A549 (cell line): Measurements from ENCODE around the gene AXIN2. TPM values are rescaled to one million over a fixed set of nuclear protein-coding genes. Genes with fewer than 3 reads are reported as not detected.

Source experiments
- ATAC-seq, 2 experiments: fragments of 200-7000 bp in 1 of 2; fragments of >200 bp in 1 of 2; cut with Nextera tagmentation in 1 of 2; cut with Tn5 transposase in 1 of 2; 3 replicates each; pipeline versions ENCODE4 v1.8.0 to v1.9.1; 2018 to 2020; ENCODE audit warnings: mild to moderate bottlenecking in 1 of 2, moderate library complexity in 1 of 2
- CTCF ChIA-PET: fragments of 300-600 bp; sonication (Branson Sonifier 250); formaldehyde crosslinking; extraction: SDS; loops from one replicate; lab custom pipeline; 2021; ENCODE audit warnings: antibody characterized with exemption, inconsistent platforms; lab: Yijun Ruan, JAX
- POLR2A ChIA-PET: fragments of 350-600 bp; formaldehyde crosslinking; extraction: SDS; loops from one replicate; lab custom pipeline; 2021; ENCODE audit warnings: antibody characterized with exemption, inconsistent platforms; lab: Yijun Ruan, JAX
- DNase-seq, 2 experiments: peaks; one replicate each; pipeline versions ENCODE4 v3.0.0 to v3.0.0-alpha.2; 2011 to 2016; ENCODE audit warnings: low read depth in 1 of 2, low spot score in 1 of 2
- FAIRE-seq: peaks from 2 replicates; lab custom pipeline; 2011; peaks lifted over from hg19 to GRCh38; lab: Jason Lieb, UNC
- H3K27ac ChIP-seq, 2 experiments: fragments of >200 bp; sonication (Bioruptor Twin); formaldehyde crosslinking; 3 replicates each; pipeline ENCODE4 v1.5.1; 2016 to 2017
- H3K4me1 ChIP-seq: fragments of >200 bp; sonication (Bioruptor Twin); formaldehyde crosslinking; 3 replicates; pipeline ENCODE4 v1.6.1; 2016
- H3K4me2 ChIP-seq: fragments of >200 bp; sonication (Bioruptor Twin); formaldehyde crosslinking; 3 replicates; pipeline ENCODE4 v1.6.1; 2016
- H3K4me3 ChIP-seq: fragments of >200 bp; sonication (Bioruptor Twin); formaldehyde crosslinking; 3 replicates; pipeline ENCODE4 v1.5.1; 2016
- H3K9me3 ChIP-seq: fragments of >200 bp; sonication (Bioruptor Twin); formaldehyde crosslinking; 3 replicates; pipeline ENCODE4 v1.6.1; 2016
- CBX8 ChIP-seq: fragments of 200-600 bp; sonication (generic); IDR thresholded peaks from 2 replicates; pipeline ENCODE4 v1.6.1; 2016
- CHD4 ChIP-seq: fragments of 200-600 bp; sonication (generic); IDR thresholded peaks from 2 replicates; pipeline ENCODE4 v1.6.1; 2016; ENCODE audit warnings: antibody characterized with exemption, mild to moderate bottlenecking, borderline replicate concordance
- EHF ChIP-seq: fragments of 250-450 bp; sonication (Bioruptor Pico); IDR thresholded peaks from 2 replicates; pipeline ENCODE4 v1.5.0; 2020; ENCODE audit warnings: mild to moderate bottlenecking
- EP300 ChIP-seq, 2 experiments: fragments of >200 bp; sonication (Bioruptor Twin); formaldehyde crosslinking; IDR thresholded peaks; 2 replicates in 1 of 2; 3 replicates in 1 of 2; pipeline ENCODE4 v1.6.1; 2016 to 2017
- FOXS1 ChIP-seq: fragments of 250-450 bp; sonication (Bioruptor Pico); IDR thresholded peaks from 2 replicates; pipeline ENCODE4 v1.5.0; 2020; ENCODE audit warnings: mild to moderate bottlenecking, moderate library complexity
- HDAC2 ChIP-seq: fragments of 200-600 bp; sonication (generic); IDR thresholded peaks from 2 replicates; pipeline ENCODE4 v1.6.1; 2016
- HOXA7 ChIP-seq: fragments of 250-450 bp; sonication (Bioruptor Pico); IDR thresholded peaks from 2 replicates; pipeline ENCODE4 v1.5.0; 2020; ENCODE audit warnings: mild to moderate bottlenecking, moderate library complexity
- HOXB5 ChIP-seq: fragments of 250-450 bp; sonication (Bioruptor Pico); IDR thresholded peaks from 2 replicates; pipeline ENCODE4 v1.5.0; 2020; ENCODE audit warnings: mild to moderate bottlenecking, moderate library complexity
- JUN ChIP-seq, 2 experiments: fragments of >200 bp; sonication (Bioruptor Twin); formaldehyde crosslinking; IDR thresholded peaks; 2 replicates in 1 of 2; 3 replicates in 1 of 2; pipeline ENCODE4 v1.6.1; 2016 to 2017
- MAFK ChIP-seq: fragments of 450-650 bp; IDR thresholded peaks from 2 replicates; pipeline ENCODE4 v1.6.1; 2014; ENCODE audit not compliant: partially characterized antibody
- NR3C1 ChIP-seq: fragments of >200 bp; sonication (Bioruptor Twin); formaldehyde crosslinking; IDR thresholded peaks from 3 replicates; pipeline ENCODE4 v1.6.1; 2017
- PBX3 ChIP-seq: IDR thresholded peaks from 2 replicates; pipeline ENCODE4 v1.6.1; 2012
- POLR2AphosphoS2 ChIP-seq: conservative IDR thresholded peaks from 2 replicates; pipeline ENCODE4 v1.6.1; 2012; ENCODE audit warnings: low read length, improper control_type of control experiment, inconsistent platforms
- RAD21 ChIP-seq, 2 experiments: fragments of >200 bp in 1 of 2; sonication (Bioruptor Twin) in 1 of 2; formaldehyde crosslinking in 1 of 2; IDR thresholded peaks in 1 of 2; conservative IDR thresholded peaks in 1 of 2; 2 replicates in 1 of 2; 3 replicates in 1 of 2; pipeline ENCODE4 v1.6.1; 2012 to 2018; ENCODE audit warnings: inconsistent platforms in 1 of 2
- RARB ChIP-seq: fragments of 250-450 bp; sonication (Bioruptor Pico); IDR thresholded peaks from 2 replicates; pipeline ENCODE4 v1.8.0; 2021; ENCODE audit warnings: mild to moderate bottlenecking, moderate library complexity
- REST ChIP-seq: fragments of 200-600 bp; sonication (generic); IDR thresholded peaks from 2 replicates; pipeline ENCODE4 v1.6.1; 2016; ENCODE audit warnings: antibody characterized with exemption, mild to moderate bottlenecking, moderate library complexity
- TFCP2L1 ChIP-seq: fragments of 250-450 bp; sonication (Bioruptor Pico); IDR thresholded peaks from 2 replicates; pipeline ENCODE4 v1.5.0; 2021; ENCODE audit warnings: mild to moderate bottlenecking
- TP53 ChIP-seq: fragments of 250-450 bp; sonication (Bioruptor Pico); IDR thresholded peaks from 2 replicates; pipeline ENCODE4 v1.5.0; 2021; ENCODE audit warnings: mild to moderate bottlenecking, moderate library complexity
- ZSCAN20 ChIP-seq: fragments of 250-450 bp; sonication (Bioruptor Pico); IDR thresholded peaks from 2 replicates; pipeline ENCODE4 v1.8.0; 2022; ENCODE audit warnings: mild to moderate bottlenecking, moderate library complexity
- WGBS: methylation state at CpG from one replicate; pipeline ENCODE4 v1.1.6; 2017; ENCODE audit errors: missing lambda C conversion rate; 5-methylcytosine and 5-hydroxymethylcytosine counted together
- polyA plus RNA-seq, 4 experiments: library from polyadenylated mRNA; depleted of rRNA in 3 of 4; stranded (reverse); fragments of >200 nt; fragmentation: RNase III in 1 of 4; extraction: RNeasy Plus Mini Kit Qiagen cat#74134 plus additional on column Dnase treatment in 1 of 4; gene quantifications; 2 replicates in 3 of 4; 3 replicates in 1 of 4; pipeline ENCODE4 v1.2.3, GENCODE V29; 2011 to 2017
- TF ChIP-seq, protein P1 (sequence below): fragments of >200 bp; sonication (Bioruptor Twin); formaldehyde crosslinking; IDR thresholded peaks from 2 replicates; pipeline ENCODE4 v1.6.1; 2016
- TF ChIP-seq, protein P2 (sequence below): fragments of 250-450 bp; sonication (Bioruptor Pico); IDR thresholded peaks from 2 replicates; pipeline ENCODE4 v1.5.0; 2020; ENCODE audit warnings: low read depth, mild to moderate bottlenecking, moderate library complexity

The AXIN2 gene
- polyA plus RNA-seq, 2 of the 4 experiments (the other 2 are of a cell fraction): 4.0 to 4.9 TPM

- Histone ChIP-seq H3K4me1 (no peaks in the 10 kb centered on the region), H3K4me3 (no peak overlapping the region), H3K9me3 (0 out of 3 replicates have a peak, but pooled peaks cover 4% of the 10 kb centered on the region), H3K4me2 (no peak overlapping the region), H3K27ac (no peak overlapping the region)
- TF ChIP-seq EHF (CRISPR knock-in tag): no peak
- no peak for TF ChIP-seq NR3C1
- TF ChIP-seq ZSCAN20 (CRISPR knock-in tag): no peak
- TF ChIP-seq CBX8: no peak
- TF ChIP-seq, protein P1, sequence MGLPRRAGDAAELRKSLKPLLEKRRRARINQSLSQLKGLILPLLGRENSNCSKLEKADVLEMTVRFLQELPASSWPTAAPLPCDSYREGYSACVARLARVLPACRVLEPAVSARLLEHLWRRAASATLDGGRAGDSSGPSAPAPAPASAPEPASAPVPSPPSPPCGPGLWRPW: no peak
- no peak for TF ChIP-seq HOXB5
- no peak for TF ChIP-seq PBX3
- no peak for TF ChIP-seq REST
- TF ChIP-seq RAD21 (conservative IDR thresholded peaks at IDR 0.05 in 1 of 2, IDR thresholded peaks at IDR 0.05 in 1 of 2): no peak
- TF ChIP-seq TFCP2L1 (CRISPR knock-in tag): no peak
- TF ChIP-seq TP53 (CRISPR knock-in tag): no peak
- TF ChIP-seq HDAC2: no peak
- ChIA-PET POLR2A (no interaction called here), CTCF (interaction anchor here (0.7 kb wide), 1 partner anchor 352 kb away, joined by 4 read pairs; no protein-coding TSS in a partner anchor)
- DNase-seq (no peak), FAIRE-seq (no peak), ATAC-seq (no peak)
- 64% methylated on average over 17 of the region's 17 CpGs for WGBS
Observed at GRCh38 chr17:65515959-65516948, 45.2 kb downstream of the AXIN2 start.

DNA sequence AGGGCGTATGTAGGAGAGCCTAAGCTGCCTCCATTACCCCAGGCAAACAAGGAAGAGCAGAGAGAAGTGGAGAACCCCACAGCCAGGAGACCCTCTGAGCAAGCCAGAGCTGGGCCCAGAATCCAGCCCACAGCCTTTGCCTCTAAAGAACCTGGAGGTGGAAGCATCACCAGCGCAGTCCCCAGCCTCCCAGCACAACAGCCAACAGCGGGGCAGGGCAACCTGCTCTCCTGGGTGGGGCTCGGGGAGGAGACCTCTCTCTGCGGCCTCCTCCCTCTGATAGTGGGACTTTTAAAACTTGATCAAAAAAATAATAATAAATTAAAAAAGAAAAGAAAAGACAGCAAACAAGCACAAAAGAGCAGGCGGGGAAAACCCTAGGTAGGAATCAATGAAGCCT lies 45.9 kb downstream of the AXIN2 start:
- FAIRE-seq: no peak
- POLR2A ChIA-PET: no interaction called here
- DNase-seq: no peak
- CTCF ChIA-PET: no interaction called here
- ATAC-seq: no peak
- H3K4me1 ChIP-seq: no peaks in the 10 kb centered on the region
- no peak overlapping the region for H3K4me2 ChIP-seq
- no peak overlapping the region for H3K27ac ChIP-seq
- WGBS: 69% methylated on average over 6 of the region's 6 CpGs
- no peak overlapping the region for H3K4me3 ChIP-seq
- TF ChIP-seq, protein P2, sequence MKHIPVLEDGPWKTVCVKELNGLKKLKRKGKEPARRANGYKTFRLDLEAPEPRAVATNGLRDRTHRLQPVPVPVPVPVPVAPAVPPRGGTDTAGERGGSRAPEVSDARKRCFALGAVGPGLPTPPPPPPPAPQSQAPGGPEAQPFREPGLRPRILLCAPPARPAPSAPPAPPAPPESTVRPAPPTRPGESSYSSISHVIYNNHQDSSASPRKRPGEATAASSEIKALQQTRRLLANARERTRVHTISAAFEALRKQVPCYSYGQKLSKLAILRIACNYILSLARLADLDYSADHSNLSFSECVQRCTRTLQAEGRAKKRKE (CRISPR knock-in tag): no peak
- TF ChIP-seq HOXA7 (CRISPR knock-in tag): no peak
- TF ChIP-seq RAD21 (conservative IDR thresholded peaks at IDR 0.05 in 1 of 2, IDR thresholded peaks at IDR 0.05 in 1 of 2): no peak
- no peak for TF ChIP-seq POLR2AphosphoS2
- no peak for TF ChIP-seq CHD4
- no peak for TF ChIP-seq EP300 (IDR thresholded peaks at IDR 0.05)
- no peak for TF ChIP-seq FOXS1 (CRISPR knock-in tag)
- TF ChIP-seq RARB (CRISPR knock-in tag): no peak
- TF ChIP-seq MAFK: no peak
- TF ChIP-seq JUN (IDR thresholded peaks at IDR 0.05): no peak
- no peak for TF ChIP-seq NR3C1
- 0 out of 3 replicates have a peak, but pooled peaks cover 4% of the 10 kb centered on the region for H3K9me3 ChIP-seq
